Upper lobe of left lung (tissue), 6 donors: ENCODE measurements around the gene EPHA2. TPM values are rescaled to one million over a fixed set of nuclear protein-coding genes. Genes with fewer than 3 reads are reported as not detected.

Experiments used
- ATAC-seq, 2 donors: fragments of 200-7000 bp; cut with Tn5 transposase; one replicate each; pipeline ENCODE4 v1.9.1; 2022; ENCODE audit warnings: mild to moderate bottlenecking in 2 of 2, moderate library complexity in 2 of 2; ENCODE audit not compliant: low FRiP score in 2 of 2
- DNase-seq, 2 donors: peaks; one replicate each; pipeline ENCODE4 v3.0.0-alpha.2; 2019 to 2020
- H3K27ac ChIP-seq, 4 donors: fragments of 200-600 bp; sonication (generic); one replicate each; pipeline ENCODE4 v1.5.1; 2016 to 2019
- H3K27me3 ChIP-seq, 4 donors: fragments of 200-600 bp; sonication (generic); one replicate each; pipeline ENCODE4 v1.5.1; 2017 to 2019
- H3K36me3 ChIP-seq, 4 donors: fragments of 200-600 bp; sonication (generic); one replicate each; pipeline ENCODE4 v1.5.1; 2016 to 2019
- H3K4me1 ChIP-seq, 4 donors: fragments of 200-600 bp; sonication (generic); one replicate each; pipeline ENCODE4 v1.5.1; 2018 to 2019
- H3K4me3 ChIP-seq, 4 donors: fragments of 200-600 bp; sonication (generic); one replicate each; pipeline ENCODE4 v1.5.1; 2017 to 2019; ENCODE audit warnings: mild to moderate bottlenecking in 2 of 4, moderate library complexity in 1 of 4
- H3K9me3 ChIP-seq, 4 donors: fragments of 200-600 bp; sonication (generic); one replicate each; pipeline ENCODE4 v1.5.1; 2018 to 2019
- EP300 ChIP-seq, 4 donors: sonication (generic); formaldehyde crosslinking; IDR thresholded peaks; one replicate each; pipeline ENCODE4 v1.5.1; 2017; ENCODE audit warnings: antibody characterized with exemption in 4 of 4, control low read depth in 2 of 4
- POLR2A ChIP-seq, 4 donors: fragments of 450-650 bp; IDR thresholded peaks; one replicate each; pipeline ENCODE4 v1.5.1; 2016 to 2017; ENCODE audit warnings: antibody characterized with exemption in 4 of 4, mild to moderate bottlenecking in 2 of 4
- POLR2AphosphoS5 ChIP-seq, 2 donors: sonication (generic); formaldehyde crosslinking; IDR thresholded peaks; one replicate each; pipeline ENCODE4 v1.5.1; 2017; ENCODE audit warnings: antibody characterized with exemption in 2 of 2
- WGBS, 2 donors: methylation state at CpG; one replicate each; pipeline ENCODE4 v1.1.5; 2017 to 2018; 5-methylcytosine and 5-hydroxymethylcytosine counted together
- total RNA-seq, 6 donors: library from RNA; depleted of rRNA in 4 of 6; stranded (reverse); fragments of >200 nt in 4 of 6; gene quantifications; one replicate each; pipeline versions ENCODE4 v1.1.0 to v1.2.1, GENCODE V29; 2016 to 2021
- TF ChIP-seq, protein P1 (sequence below), 6 experiments: fragments of 450-650 bp in 4 of 6; fragments of 200-600 bp in 2 of 6; sonication (generic) in 2 of 6; IDR thresholded peaks; one replicate each; pipeline ENCODE4 v1.5.1; 2016 to 2019; ENCODE audit warnings: antibody characterized with exemption in 6 of 6
- donor health status: DM: no; HTN: no; CAD: no; lungs with moderate emphysema.
- donor health status: DM: no; HTN: yes; CAD: no; lungs with severe emphysema.

EPHA2 gene
- total RNA-seq, 6 donors from 2014 or later: 21.0 to 66.3 (median 38.7) TPM

DNA sequence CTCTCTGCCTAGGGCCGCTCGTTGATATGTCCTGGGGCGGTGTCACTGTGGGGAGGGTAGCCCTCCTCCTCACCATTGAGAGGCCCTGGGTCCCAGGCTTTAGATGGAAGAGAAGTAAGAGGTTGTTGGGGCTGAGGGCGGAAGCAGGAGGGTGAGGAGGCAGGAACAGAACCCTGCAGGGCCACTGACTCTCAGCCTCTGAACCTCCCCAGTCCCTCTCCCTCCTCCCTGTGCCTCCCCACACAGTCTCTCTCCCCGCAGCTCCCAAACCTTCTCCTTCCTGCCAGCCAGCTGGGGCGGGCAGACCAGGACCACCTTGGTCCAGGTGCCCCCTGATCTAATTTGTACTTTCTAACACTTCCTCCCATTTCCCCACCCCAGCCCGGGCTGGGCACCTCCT, 68.1 kb downstream of the EPHA2 start:
- ATAC-seq: no peak
- no peak overlapping the region for H3K4me3 ChIP-seq
- DNase-seq: no peak
- WGBS, 2 donors: 61 to 77% methylated on average over 6 to 7 of the region's 7 CpGs
- TF ChIP-seq EP300 (IDR thresholded peaks at IDR 0.05) (no peak), POLR2A (IDR thresholded peaks at IDR 0.05) (no peak), POLR2AphosphoS5 (IDR thresholded peaks at IDR 0.05) (no peak)
- TF ChIP-seq, protein P1, sequence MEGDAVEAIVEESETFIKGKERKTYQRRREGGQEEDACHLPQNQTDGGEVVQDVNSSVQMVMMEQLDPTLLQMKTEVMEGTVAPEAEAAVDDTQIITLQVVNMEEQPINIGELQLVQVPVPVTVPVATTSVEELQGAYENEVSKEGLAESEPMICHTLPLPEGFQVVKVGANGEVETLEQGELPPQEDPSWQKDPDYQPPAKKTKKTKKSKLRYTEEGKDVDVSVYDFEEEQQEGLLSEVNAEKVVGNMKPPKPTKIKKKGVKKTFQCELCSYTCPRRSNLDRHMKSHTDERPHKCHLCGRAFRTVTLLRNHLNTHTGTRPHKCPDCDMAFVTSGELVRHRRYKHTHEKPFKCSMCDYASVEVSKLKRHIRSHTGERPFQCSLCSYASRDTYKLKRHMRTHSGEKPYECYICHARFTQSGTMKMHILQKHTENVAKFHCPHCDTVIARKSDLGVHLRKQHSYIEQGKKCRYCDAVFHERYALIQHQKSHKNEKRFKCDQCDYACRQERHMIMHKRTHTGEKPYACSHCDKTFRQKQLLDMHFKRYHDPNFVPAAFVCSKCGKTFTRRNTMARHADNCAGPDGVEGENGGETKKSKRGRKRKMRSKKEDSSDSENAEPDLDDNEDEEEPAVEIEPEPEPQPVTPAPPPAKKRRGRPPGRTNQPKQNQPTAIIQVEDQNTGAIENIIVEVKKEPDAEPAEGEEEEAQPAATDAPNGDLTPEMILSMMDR (IDR thresholded peaks at IDR 0.05): no peak
- H3K27ac ChIP-seq: no peak overlapping the region
- H3K36me3 ChIP-seq: no peaks in the 10 kb centered on the region
- no peaks in the 10 kb centered on the region for H3K27me3 ChIP-seq
- peaks cover 0 to 10% (median 3%) of the 10 kb centered on the region in 4 donors for H3K4me1 ChIP-seq
- no peaks in the 10 kb centered on the region for H3K9me3 ChIP-seq

- Histone ChIP-seq H3K27ac (no peak overlapping the region), H3K27me3 (no peaks in the 10 kb centered on the region), H3K9me3 (no peaks in the 10 kb centered on the region), H3K36me3 (no peaks in the 10 kb centered on the region), H3K4me1 (peaks cover 0 to 13% (median 3%) of the 10 kb centered on the region in 4 donors), H3K4me3 (no peak overlapping the region)
- DNase-seq (peak in 1 of 2 donors; percentile 16), ATAC-seq (no peak)
- TF ChIP-seq, protein P1 (IDR thresholded peaks at IDR 0.05): no peak
- TF ChIP-seq POLR2A (IDR thresholded peaks at IDR 0.05) (no peak), POLR2AphosphoS5 (IDR thresholded peaks at IDR 0.05) (no peak), EP300 (IDR thresholded peaks at IDR 0.05) (no peak)
- WGBS, 2 donors: 55 to 61% methylated on average over 4 to 6 of the region's 6 CpGs
Observed at GRCh38 chr1:16085522-16085921, 70.3 kb downstream of the EPHA2 start.

GRCh38 chr1:16083486-16083885, 72.4 kb downstream of the EPHA2 start:
- H3K4me1 ChIP-seq: peaks cover 6 to 21% (median 8%) of the 10 kb centered on the region in 4 donors
- H3K4me3 ChIP-seq: no peak overlapping the region
- WGBS, 2 donors: 64 to 79% methylated on average over 5 of the region's 5 CpGs
- no peak for TF ChIP-seq POLR2A (IDR thresholded peaks at IDR 0.05)
- no peak for TF ChIP-seq EP300 (IDR thresholded peaks at IDR 0.05)
- TF ChIP-seq, protein P1 (IDR thresholded peaks at IDR 0.05): no peak
- no peak for TF ChIP-seq POLR2AphosphoS5 (IDR thresholded peaks at IDR 0.05)
- peak in 1 of 2 donors; percentile 39 for DNase-seq
- no peak for ATAC-seq
- H3K27ac ChIP-seq: no peak overlapping the region
- H3K27me3 ChIP-seq: no peaks in the 10 kb centered on the region
- no peaks in the 10 kb centered on the region for H3K9me3 ChIP-seq
- no peaks in the 10 kb centered on the region for H3K36me3 ChIP-seq

DNA sequence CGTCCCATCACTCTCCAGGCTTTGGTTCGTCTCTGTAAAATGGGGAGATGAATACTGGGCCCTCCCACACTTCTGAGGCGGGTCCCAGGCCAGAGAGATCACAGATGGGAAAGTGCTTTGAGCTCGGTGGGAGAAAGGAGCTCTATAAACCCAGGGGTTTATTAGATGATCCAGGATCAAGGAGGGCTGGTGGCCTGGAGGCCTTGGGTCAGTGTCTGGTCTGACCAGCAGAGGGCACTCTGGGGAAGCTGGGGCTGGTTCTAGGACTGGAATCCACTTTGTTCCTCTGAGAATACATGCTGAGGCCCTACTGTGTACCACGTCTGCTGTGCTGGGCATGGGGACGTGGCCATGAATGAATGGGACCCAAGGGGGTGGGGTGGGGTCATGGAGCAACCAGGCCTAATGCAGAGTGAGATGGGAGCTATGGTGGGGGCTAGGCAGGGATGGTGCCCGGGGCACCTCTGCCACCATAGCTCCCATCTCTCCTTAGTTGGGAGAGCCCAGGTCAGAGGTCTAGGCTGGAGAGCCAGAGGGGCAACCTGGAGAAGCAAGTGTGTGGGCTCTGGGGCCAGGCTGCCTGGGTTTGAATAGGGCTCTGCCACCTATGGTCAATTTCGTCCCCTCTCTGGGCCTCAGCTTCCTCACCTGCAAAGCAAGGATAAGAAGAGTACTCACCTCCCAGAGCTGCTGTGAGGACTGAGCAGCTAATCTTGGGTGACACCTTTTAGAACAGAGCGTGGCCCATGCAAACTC, 73.4 kb downstream of the EPHA2 start:
- Histone ChIP-seq H3K36me3 (no peaks in the 10 kb centered on the region), H3K4me3 (no peak overlapping the region), H3K27ac (no peak overlapping the region), H3K27me3 (no peaks in the 10 kb centered on the region), H3K4me1 (peaks cover 5 to 14% (median 6%) of the 10 kb centered on the region in 4 donors), H3K9me3 (no peaks in the 10 kb centered on the region)
- DNase-seq (peak in 1 of 2 donors; percentile 61), ATAC-seq (peak; percentile 71 to 74)
- no peak for TF ChIP-seq EP300 (IDR thresholded peaks at IDR 0.05)
- TF ChIP-seq, protein P1 (IDR thresholded peaks at IDR 0.05): peak; percentile 76 to 88 (median 83)
- TF ChIP-seq POLR2AphosphoS5 (IDR thresholded peaks at IDR 0.05): no peak
- WGBS, 2 donors: 62 to 71% methylated on average over 8 to 9 of the region's 9 CpGs

GRCh38 chr1:16081636-16082035, 74.2 kb downstream of the EPHA2 start:
- peak in 1 of 2 donors; percentile 25 for DNase-seq
- 88 to 94% methylated on average over 4 to 9 of the region's 9 CpGs for WGBS, 2 donors

More at GRCh38 chr1:16081636-16082035, 74.2 kb downstream of the EPHA2 start:
- Histone ChIP-seq H3K4me1 (peaks cover 5 to 14% (median 6%) of the 10 kb centered on the region in 4 donors), H3K27ac (no peak overlapping the region), H3K4me3 (no peak overlapping the region), H3K27me3 (no peaks in the 10 kb centered on the region), H3K9me3 (no peaks in the 10 kb centered on the region), H3K36me3 (no peaks in the 10 kb centered on the region)
- ATAC-seq: no peak
- TF ChIP-seq, protein P1 (IDR thresholded peaks at IDR 0.05): no peak
- TF ChIP-seq POLR2A (IDR thresholded peaks at IDR 0.05) (no peak), POLR2AphosphoS5 (IDR thresholded peaks at IDR 0.05) (no peak), EP300 (IDR thresholded peaks at IDR 0.05) (no peak)
